ENCODE measurements around the gene CCDC78.

DNA sequence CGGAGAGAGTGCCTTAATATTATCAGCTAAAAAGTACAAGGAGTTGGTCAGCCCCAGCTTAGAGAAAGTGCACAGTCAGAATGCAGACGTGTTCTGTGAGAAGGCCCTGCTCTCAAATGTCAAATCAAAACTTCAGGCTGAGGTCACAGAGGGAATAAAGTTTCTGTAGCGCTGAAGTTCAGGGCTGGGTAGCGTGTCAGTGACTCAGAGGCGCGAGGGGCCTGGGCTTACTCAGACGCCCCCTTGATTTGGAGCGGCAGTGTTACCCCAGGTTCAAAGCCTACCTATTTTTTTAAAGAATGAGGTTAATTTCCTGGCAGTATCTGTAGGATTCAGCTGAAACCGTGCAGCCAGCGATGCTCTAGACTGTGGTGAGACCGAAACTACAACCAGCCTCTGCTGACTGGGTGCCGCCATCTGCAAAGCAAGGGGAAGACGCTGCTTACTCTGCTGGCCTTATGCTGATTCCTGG is 9.8 kb upstream of the CCDC78 start:
- TF ChIP-seq HDAC1 (CRISPR knock-in tag; IDR thresholded peaks at IDR 0.05) (no peak), NR3C1 (CRISPR knock-in tag; IDR thresholded peaks at IDR 0.05) (no peak), TAF1 (CRISPR knock-in tag; IDR thresholded peaks at IDR 0.05) (no peak), ZNF776 (CRISPR knock-in tag; IDR thresholded peaks at IDR 0.05) (no peak)
